H9 (cell line): Measurements from ENCODE around the gene TRUB2. TPM values are rescaled to one million over a fixed set of nuclear protein-coding genes. Genes with fewer than 3 reads are reported as not detected.
A peak's percentile ranks its signal among the peaks of the same experiment; 100 is the strongest.

Source experiments
- DNase-seq: peaks from one replicate; pipeline ENCODE4 v3.0.0-alpha.2; 2017
- H2AFZ ChIP-seq: one replicate; pipeline ENCODE4 v1.6.1; 2013; ENCODE audit warnings: mild to moderate bottlenecking, low read length, control low read depth, moderate library complexity
- H2AK5ac ChIP-seq: 2 replicates; pipeline ENCODE4 v1.6.1; 2013; ENCODE audit warnings: low read length, control low read depth, mixed read lengths; ENCODE audit not compliant: insufficient read length
- H2BK120ac ChIP-seq: one replicate; pipeline ENCODE4 v1.6.1; 2013; ENCODE audit warnings: low read depth, mild to moderate bottlenecking, low read length, control low read depth, inconsistent platforms; ENCODE audit not compliant: poor library complexity, severe bottlenecking
- H2BK12ac ChIP-seq: 2 replicates; pipeline ENCODE4 v1.6.1; 2013; ENCODE audit warnings: low read length, control low read depth, mixed read lengths, low read depth; ENCODE audit not compliant: insufficient read length
- H2BK15ac ChIP-seq: 2 replicates; pipeline ENCODE4 v1.6.1; 2013; ENCODE audit warnings: low read depth, low read length, control low read depth
- H2BK20ac ChIP-seq: one replicate; pipeline ENCODE4 v1.6.1; 2013; ENCODE audit warnings: low read depth, mild to moderate bottlenecking, low read length, control low read depth, inconsistent platforms; ENCODE audit not compliant: poor library complexity, severe bottlenecking
- H2BK5ac ChIP-seq: 2 replicates; pipeline ENCODE4 v1.6.1; 2013; ENCODE audit warnings: low read length, control low read depth, mixed read lengths; ENCODE audit not compliant: insufficient read length
- H3K14ac ChIP-seq: 2 replicates; pipeline ENCODE4 v1.6.1; 2013; ENCODE audit warnings: low read length, control low read depth; ENCODE audit not compliant: insufficient read depth
- H3K18ac ChIP-seq: 2 replicates; pipeline ENCODE4 v1.6.1; 2013; ENCODE audit warnings: low read depth, mild to moderate bottlenecking, mixed read lengths, low read length, control low read depth; ENCODE audit not compliant: insufficient read length
- H3K23ac ChIP-seq: 2 replicates; pipeline ENCODE4 v1.6.1; 2013; ENCODE audit warnings: low read length, control low read depth, mixed read lengths, low read depth; ENCODE audit not compliant: insufficient read length
- H3K23me2 ChIP-seq: 2 replicates; pipeline ENCODE4 v1.6.1; 2013; ENCODE audit warnings: low read depth, mild to moderate bottlenecking, mixed read lengths, low read length, control low read depth; ENCODE audit not compliant: insufficient read length, poor library complexity, severe bottlenecking
- H3K27ac ChIP-seq: 2 replicates; pipeline ENCODE4 v1.5.1; 2013; ENCODE audit warnings: low read length, control low read depth, mixed read lengths, low read depth; ENCODE audit not compliant: insufficient read length
- H3K27me3 ChIP-seq: 2 replicates; pipeline ENCODE4 v1.6.1; 2013; ENCODE audit warnings: low read length, control low read depth, inconsistent platforms; ENCODE audit not compliant: insufficient read depth
- H3K4ac ChIP-seq: 2 replicates; pipeline ENCODE4 v1.6.1; 2013; ENCODE audit warnings: low read depth, mild to moderate bottlenecking, control low read depth, inconsistent platforms, low read length, moderate library complexity
- H3K4me1 ChIP-seq: 2 replicates; pipeline ENCODE4 v1.6.1; 2013; ENCODE audit warnings: low read length, control low read depth, inconsistent platforms; ENCODE audit not compliant: insufficient read depth
- H3K4me2 ChIP-seq: 2 replicates; pipeline ENCODE4 v1.6.1; 2013; ENCODE audit warnings: low read length, control low read depth, mixed read lengths; ENCODE audit not compliant: insufficient read length, insufficient read depth
- H3K56ac ChIP-seq: 2 replicates; pipeline ENCODE4 v1.6.1; 2013; ENCODE audit warnings: low read depth, mild to moderate bottlenecking, mixed read lengths, low read length, control low read depth; ENCODE audit not compliant: insufficient read length
- H3K79me1 ChIP-seq: 2 replicates; pipeline ENCODE4 v1.6.1; 2013; ENCODE audit warnings: low read depth, mild to moderate bottlenecking, moderate library complexity, low read length, control low read depth, inconsistent platforms; ENCODE audit not compliant: insufficient read depth, poor library complexity, severe bottlenecking
- H3K79me2 ChIP-seq: 2 replicates; pipeline ENCODE4 v1.6.1; 2013; ENCODE audit warnings: low read length, control low read depth, inconsistent platforms; ENCODE audit not compliant: insufficient read depth
- H3K9ac ChIP-seq: 2 replicates; pipeline ENCODE4 v1.6.1; 2013; ENCODE audit warnings: low read length, control low read depth, mixed read lengths; ENCODE audit not compliant: insufficient read length; ENCODE audit errors: extremely low read depth
- H3K9me3 ChIP-seq: one replicate; pipeline ENCODE4 v1.6.1; 2013; ENCODE audit warnings: low read depth, low read length, inconsistent platforms; ENCODE audit not compliant: control insufficient read depth
- H3T11ph ChIP-seq: one replicate; pipeline ENCODE4 v1.6.1; 2013; ENCODE audit warnings: mild to moderate bottlenecking, low read length, control low read depth, inconsistent platforms
- H4K20me1 ChIP-seq: one replicate; pipeline ENCODE4 v1.6.1; 2013; ENCODE audit not compliant: control insufficient read depth, insufficient read length, insufficient read depth
- H4K5ac ChIP-seq: 2 replicates; pipeline ENCODE4 v1.6.1; 2013; ENCODE audit warnings: low read depth, mild to moderate bottlenecking, mixed read lengths, low read length, control low read depth; ENCODE audit not compliant: insufficient read length
- H4K8ac ChIP-seq: replicated peaks from 2 replicates; pipeline ENCODE4 v1.6.1; 2013; ENCODE audit warnings: low read length, control low read depth, mixed read lengths, low read depth; ENCODE audit not compliant: insufficient read length
- H4K91ac ChIP-seq: 2 replicates; pipeline ENCODE4 v1.6.1; 2013; ENCODE audit warnings: low read depth, mild to moderate bottlenecking, moderate library complexity, mixed read lengths, low read length, control low read depth; ENCODE audit not compliant: insufficient read length
- H3K27ac Mint-ChIP-seq, 3 experiments: 2 replicates in 2 of 3; 3 replicates in 1 of 3; pipeline ENCODE4 v1.8.0; 2020 to 2021; ENCODE audit warnings: mixed read lengths in 3 of 3, mild to moderate bottlenecking in 1 of 3, moderate library complexity in 1 of 3
- H3K27me3 Mint-ChIP-seq: 2 replicates; pipeline ENCODE4 v1.8.0; 2021; ENCODE audit warnings: low read depth, mild to moderate bottlenecking, moderate library complexity, mixed read lengths
- H3K36me3 Mint-ChIP-seq, 3 experiments: 2 replicates in 2 of 3; 3 replicates in 1 of 3; pipeline ENCODE4 v1.8.0; 2020 to 2021; ENCODE audit warnings: low read depth in 3 of 3, mixed read lengths in 3 of 3; ENCODE audit not compliant: insufficient read depth in 1 of 3
- H3K4me1 Mint-ChIP-seq, 2 experiments: 2 replicates each; pipeline ENCODE4 v1.8.0; 2020; ENCODE audit warnings: mixed read lengths in 2 of 2
- H3K4me3 Mint-ChIP-seq, 2 experiments: 2 replicates in 1 of 2; 3 replicates in 1 of 2; pipeline ENCODE4 v1.8.0; 2020 to 2021; ENCODE audit warnings: mild to moderate bottlenecking in 2 of 2, mixed read lengths in 2 of 2, moderate library complexity in 1 of 2
- H3K9me3 Mint-ChIP-seq, 2 experiments: 2 replicates in 1 of 2; 3 replicates in 1 of 2; pipeline ENCODE4 v1.8.0; 2020; ENCODE audit warnings: mild to moderate bottlenecking in 2 of 2, mixed read lengths in 2 of 2, moderate library complexity in 1 of 2
- CTCF ChIP-seq: fragments of 200-600 bp; sonication (generic); conservative IDR thresholded peaks from 3 replicates; pipeline ENCODE4 v1.8.0; 2021; ENCODE audit warnings: antibody characterized with exemption, mild to moderate bottlenecking
- WGBS: extraction: QIAGEN DNeasy Blood & Tissue Kit; methylation state at CpG from one replicate; pipeline ENCODE4 v1.1.7; 2013; ENCODE audit warnings: missing lambda C conversion rate, low lambda C conversion rate, mixed read lengths; ENCODE audit not compliant: insufficient read length; ENCODE audit errors: extremely low coverage; 5-methylcytosine and 5-hydroxymethylcytosine counted together
- total RNA-seq: library from RNA; stranded (reverse); gene quantifications from 2 replicates; pipeline ENCODE4 v1.2.1, GENCODE V29; 2021

TRUB2 gene
- total RNA-seq, 1 experiment from 2014 or later: 38.3 TPM

- H3K9me3 ChIP-seq: no peaks in the 10 kb centered on the region
- no peak overlapping the region for H3K56ac ChIP-seq
- no peak overlapping the region for H3K4me3 Mint-ChIP-seq
- H3K4me1 Mint-ChIP-seq: peaks cover 0 to 3% of the 10 kb centered on the region in 2 experiments; a peak in 2 of 4 replicates
- H3K4me2 ChIP-seq: no peak overlapping the region
- no peak overlapping the region for H3K27ac ChIP-seq
- H2BK20ac ChIP-seq: no peak overlapping the region
- H3K18ac ChIP-seq: no peak overlapping the region
- H3K23me2 ChIP-seq: no peaks in the 10 kb centered on the region
- no peaks in the 10 kb centered on the region for H3K4me1 ChIP-seq
- DNase-seq: no peak
- H3K36me3 Mint-ChIP-seq: peaks cover 26 to 70% (median 63%) of the 10 kb centered on the region in 3 experiments
- no peaks in the 10 kb centered on the region for H3K9me3 Mint-ChIP-seq
- H4K20me1 ChIP-seq: no peaks in the 10 kb centered on the region
- TF ChIP-seq CTCF: no peak
- no CpG with 5 or more reads among the region's 4 CpGs for WGBS
- H2BK12ac ChIP-seq: no peak overlapping the region
- H4K8ac ChIP-seq: no peak overlapping the region
- H3K23ac ChIP-seq: no peak overlapping the region
- H2BK120ac ChIP-seq: no peak overlapping the region
- no peak overlapping the region for H2AFZ ChIP-seq
- H3K79me1 ChIP-seq: no peaks in the 10 kb centered on the region
- no peaks in the 10 kb centered on the region; the same call in none of the 2 replicates for H3K27me3 Mint-ChIP-seq
- no peak overlapping the region for H3K9ac ChIP-seq
- H2AK5ac ChIP-seq: no peak overlapping the region
- no peaks in the 10 kb centered on the region for H3K27me3 ChIP-seq
- no peaks in the 10 kb centered on the region for H3K79me2 ChIP-seq
- no peak overlapping the region for H3K4ac ChIP-seq
- no peak overlapping the region for H2BK15ac ChIP-seq
- H2BK5ac ChIP-seq: no peak overlapping the region
- H4K91ac ChIP-seq: no peak overlapping the region
- H4K5ac ChIP-seq: no peak overlapping the region
- peak overlapping the region in 1 of 3 experiments; percentile 38; a peak in 3 of 7 replicates for H3K27ac Mint-ChIP-seq
- H3T11ph ChIP-seq: no peak overlapping the region
- H3K14ac ChIP-seq: no peak overlapping the region
Observed at GRCh38 chr9:128262687-128263086, 59.6 kb downstream of the TRUB2 start.
